ENCODE measurements around the gene DPP6. TPM values are rescaled to one million over a fixed set of nuclear protein-coding genes. Genes with fewer than 3 reads are reported as not detected.
A peak's percentile ranks its signal among the peaks of the same experiment; 100 is the strongest.

DPP6 gene
- total RNA-seq, 4 donors from 2014 or later: 13.4 to 33.2 (median 26.8) TPM

GRCh38 chr7:154385214-154385613 is 333.0 kb downstream of the DPP6 start:
- Histone ChIP-seq H3K4me3 (no peak overlapping the region), H3K27ac (replicated peaks in 1 of 4) (no peak overlapping the region), H3K27me3 (no peaks in the 10 kb centered on the region), H3K9me3 (no peaks in the 10 kb centered on the region), H3K4me1 (peaks cover 0 to 10% (median 7%) of the 10 kb centered on the region in 4 donors), H3K36me3 (no peaks in the 10 kb centered on the region)
- intact Hi-C loops (cut with DNase I): no loop called here
- DNase-seq (ENCODE audit: extremely low spot score): no peak
- no peak for TF ChIP-seq EP300 (IDR thresholded peaks at IDR 0.05)
- TF ChIP-seq CTCF (IDR thresholded peaks at IDR 0.05): no peak
- no peak for TF ChIP-seq POLR2AphosphoS5 (IDR thresholded peaks at IDR 0.05)
- TF ChIP-seq POLR2A (IDR thresholded peaks at IDR 0.05; ENCODE audit: low read depth): no peak
- WGBS: 92% methylated on average over 8 of the region's 8 CpGs

GRCh38 chr7:154387252-154387651 is 335.1 kb downstream of the DPP6 start:
- Histone ChIP-seq H3K36me3 (no peaks in the 10 kb centered on the region), H3K9me3 (no peaks in the 10 kb centered on the region), H3K27ac (replicated peaks in 1 of 4) (no peak overlapping the region), H3K27me3 (no peaks in the 10 kb centered on the region), H3K4me3 (no peak overlapping the region), H3K4me1 (peaks cover 0 to 10% (median 7%) of the 10 kb centered on the region in 4 donors)
- intact Hi-C loops (cut with DNase I): no loop called here
- no peak for TF ChIP-seq POLR2AphosphoS5 (IDR thresholded peaks at IDR 0.05)
- TF ChIP-seq CTCF (IDR thresholded peaks at IDR 0.05): no peak
- TF ChIP-seq EP300 (IDR thresholded peaks at IDR 0.05): no peak
- no peak for TF ChIP-seq POLR2A (IDR thresholded peaks at IDR 0.05; ENCODE audit: low read depth)
- peak; percentile 79 for DNase-seq (ENCODE audit: extremely low spot score)

GRCh38 chr7:154388412-154388811 is 336.2 kb downstream of the DPP6 start:
- Histone ChIP-seq H3K27ac (replicated peaks in 1 of 4) (no peak overlapping the region), H3K9me3 (no peaks in the 10 kb centered on the region), H3K36me3 (no peaks in the 10 kb centered on the region), H3K4me3 (no peak overlapping the region), H3K27me3 (no peaks in the 10 kb centered on the region), H3K4me1 (peaks cover 0 to under 1% (median under 1%) of the 10 kb centered on the region in 4 donors)
- TF ChIP-seq EP300 (IDR thresholded peaks at IDR 0.05): no peak
- TF ChIP-seq CTCF (IDR thresholded peaks at IDR 0.05): no peak
- TF ChIP-seq POLR2A (IDR thresholded peaks at IDR 0.05; ENCODE audit: low read depth): no peak
- TF ChIP-seq POLR2AphosphoS5 (IDR thresholded peaks at IDR 0.05): no peak
- no peak for DNase-seq (ENCODE audit: extremely low spot score)
- intact Hi-C loops (cut with DNase I): no loop called here
- WGBS: 83% methylated on average over 4 of the region's 4 CpGs

- H3K27me3 ChIP-seq: no peaks in the 10 kb centered on the region
- no peak for DNase-seq (ENCODE audit: extremely low spot score)
- no peaks in the 10 kb centered on the region for H3K36me3 ChIP-seq
- intact Hi-C loops (cut with DNase I): no loop called here
- H3K27ac ChIP-seq (replicated peaks in 1 of 4): no peak overlapping the region
- no peaks in the 10 kb centered on the region for H3K9me3 ChIP-seq
- H3K4me1 ChIP-seq: no peaks in the 10 kb centered on the region
- 63% methylated on average over 10 of the region's 10 CpGs for WGBS
- TF ChIP-seq CTCF (IDR thresholded peaks at IDR 0.05) (no peak), EP300 (IDR thresholded peaks at IDR 0.05) (no peak), POLR2AphosphoS5 (IDR thresholded peaks at IDR 0.05) (no peak), POLR2A (IDR thresholded peaks at IDR 0.05; ENCODE audit: low read depth) (no peak)
- H3K4me3 ChIP-seq: no peak overlapping the region
Observed at GRCh38 chr7:154388999-154389398, 336.8 kb downstream of the DPP6 start.

- Histone ChIP-seq H3K27ac (replicated peaks in 1 of 4) (no peak overlapping the region), H3K4me3 (no peak overlapping the region), H3K9me3 (no peaks in the 10 kb centered on the region), H3K36me3 (no peaks in the 10 kb centered on the region), H3K27me3 (no peaks in the 10 kb centered on the region), H3K4me1 (no peaks in the 10 kb centered on the region)
- WGBS: 96% methylated on average over 17 of the region's 17 CpGs
- no peak for DNase-seq (ENCODE audit: extremely low spot score)
- no peak for TF ChIP-seq EP300 (IDR thresholded peaks at IDR 0.05)
- TF ChIP-seq CTCF (IDR thresholded peaks at IDR 0.05): no peak
- no peak for TF ChIP-seq POLR2AphosphoS5 (IDR thresholded peaks at IDR 0.05)
- no peak for TF ChIP-seq POLR2A (IDR thresholded peaks at IDR 0.05; ENCODE audit: low read depth)
- intact Hi-C loops (cut with DNase I): no loop called here
Observed at GRCh38 chr7:154390961-154391360, 338.8 kb downstream of the DPP6 start.
